ENCODE data around the gene SCGB1A1.

DNA sequence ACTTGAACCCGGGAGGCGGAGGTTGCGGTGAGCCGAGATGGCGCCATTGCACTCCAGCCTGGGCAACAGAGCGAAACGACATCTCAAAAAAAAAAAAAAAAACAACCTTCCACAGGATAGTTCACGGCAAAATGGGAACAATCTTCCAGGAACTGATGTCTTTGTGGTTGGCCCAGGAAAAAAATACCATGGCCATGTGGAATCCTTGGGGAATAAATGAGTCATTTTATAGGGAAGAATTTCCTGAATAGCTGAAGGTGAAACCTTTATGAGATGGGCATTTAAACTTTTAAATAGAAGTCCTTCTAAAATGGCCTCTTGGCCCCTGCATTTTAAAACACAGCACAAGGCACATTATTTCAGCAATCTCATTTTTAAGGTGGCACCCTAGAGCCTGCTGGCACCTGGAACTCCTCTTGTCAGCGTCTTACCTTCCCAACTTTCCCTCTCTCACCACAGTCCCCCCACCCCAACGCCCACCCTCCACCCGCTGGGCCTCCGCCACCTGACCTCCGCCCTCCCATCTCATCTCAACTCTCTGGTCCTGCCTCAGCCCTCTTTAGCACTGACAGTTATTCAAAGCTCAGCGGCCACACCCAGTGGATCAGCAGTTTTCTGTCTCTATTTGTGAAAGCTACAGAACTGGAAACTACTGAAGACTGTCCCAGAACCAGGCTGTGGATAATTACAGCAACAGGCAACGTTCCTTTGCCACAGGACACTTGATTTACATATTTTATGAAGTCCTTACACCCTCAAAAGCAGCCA, 43.1 kb downstream of the SCGB1A1 start:
- TF ChIP-seq CTCF (IDR thresholded peaks at IDR 0.05): no peak
- no peak for TF ChIP-seq POLR2A (IDR thresholded peaks at IDR 0.05)

Data from uterus (tissue), 2 donors.